Measurements from ENCODE around the gene FLT1.

Gene FLT1

GRCh38 chr13:28457521-28457920 is 37.4 kb downstream of the FLT1 start:
- DNase-seq = no peak

DNA sequence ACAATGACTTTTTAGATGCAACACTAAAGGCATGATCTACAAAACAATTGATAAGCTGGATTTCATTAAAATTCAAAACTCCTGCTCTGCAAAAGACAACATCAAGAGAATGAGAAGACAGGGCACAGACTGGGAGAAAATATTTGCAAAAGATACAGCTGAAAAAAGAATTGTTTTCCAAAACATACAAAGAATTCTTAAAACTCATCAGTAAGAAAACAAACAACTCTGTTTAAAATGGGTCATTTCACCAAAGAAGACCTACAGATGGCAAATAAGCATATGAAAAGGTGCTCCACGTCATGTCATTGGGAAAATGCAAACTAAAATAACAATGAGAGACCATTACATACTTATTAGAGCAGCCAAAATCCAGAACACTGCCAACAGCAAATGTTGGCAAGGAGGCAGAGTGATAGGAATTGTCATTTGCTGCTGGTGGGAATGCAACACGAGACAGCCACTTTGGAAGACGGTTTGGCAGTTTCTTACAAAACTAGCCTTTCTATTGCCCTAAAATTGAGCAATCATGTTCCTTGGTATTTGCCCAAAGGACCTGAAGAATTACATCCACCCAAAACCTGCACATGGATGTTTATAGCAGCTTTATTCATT is 39.2 kb downstream of the FLT1 start:
- DNase-seq = no peak

DNA sequence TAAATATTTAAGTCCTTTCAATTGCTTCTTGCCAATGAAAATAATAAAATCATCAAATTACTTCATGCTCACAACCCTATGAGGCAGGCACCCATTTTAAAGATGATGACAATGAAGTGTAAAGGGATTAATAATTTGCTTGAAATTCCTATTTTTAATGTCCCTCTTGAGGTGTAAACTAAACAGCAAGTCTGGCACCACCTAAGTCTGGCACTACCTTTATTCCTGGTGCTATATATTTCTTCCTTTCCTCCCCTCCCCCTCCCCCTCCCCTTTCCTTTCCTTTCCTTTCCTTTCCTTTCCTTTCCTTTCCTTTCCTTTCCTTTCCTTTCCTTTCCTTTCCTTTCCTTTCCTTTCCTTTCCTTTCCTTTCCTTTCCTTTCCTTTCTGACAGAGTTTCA is 42.2 kb downstream of the FLT1 start:
- no peak for DNase-seq

DNA sequence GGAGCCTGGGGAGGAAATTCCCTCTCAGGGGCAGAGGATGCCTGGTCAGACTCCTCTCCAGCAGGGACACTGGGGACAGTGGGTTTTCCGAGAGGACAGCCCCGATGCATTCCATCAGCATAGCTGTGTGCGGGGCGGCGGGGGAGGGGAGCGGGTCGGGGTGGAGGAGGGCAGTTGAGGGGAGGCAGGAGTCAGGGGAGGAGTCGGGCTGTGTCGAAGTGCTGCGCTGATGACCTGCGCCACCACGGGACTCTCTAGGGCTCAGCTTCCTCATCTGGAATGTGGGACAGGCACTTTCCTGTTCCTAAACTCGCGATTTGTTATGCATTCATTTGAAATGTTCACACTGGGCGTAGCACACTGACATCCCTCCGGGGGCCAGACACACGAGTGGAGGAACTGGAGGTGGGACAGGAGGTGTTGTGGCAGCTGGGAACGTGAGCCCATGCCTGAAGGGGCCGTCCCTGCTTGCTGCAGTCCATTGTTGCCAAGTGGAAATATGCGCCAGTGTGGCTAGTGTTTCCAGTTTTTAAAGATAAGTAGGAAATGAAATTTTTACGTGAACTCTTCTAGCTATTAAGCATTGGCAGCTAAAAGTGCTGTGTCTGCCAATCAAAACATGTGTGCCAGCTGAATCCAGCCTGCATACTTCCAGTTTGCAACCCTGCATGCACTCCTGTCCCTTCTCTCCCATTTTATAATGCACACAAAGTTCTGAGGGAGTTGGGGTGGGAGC is 43.3 kb downstream of the FLT1 start:
- DNase-seq = no peak

- DNase-seq = no peak
Observed at GRCh38 chr13:28449826-28450773, 44.8 kb downstream of the FLT1 start.

DNA sequence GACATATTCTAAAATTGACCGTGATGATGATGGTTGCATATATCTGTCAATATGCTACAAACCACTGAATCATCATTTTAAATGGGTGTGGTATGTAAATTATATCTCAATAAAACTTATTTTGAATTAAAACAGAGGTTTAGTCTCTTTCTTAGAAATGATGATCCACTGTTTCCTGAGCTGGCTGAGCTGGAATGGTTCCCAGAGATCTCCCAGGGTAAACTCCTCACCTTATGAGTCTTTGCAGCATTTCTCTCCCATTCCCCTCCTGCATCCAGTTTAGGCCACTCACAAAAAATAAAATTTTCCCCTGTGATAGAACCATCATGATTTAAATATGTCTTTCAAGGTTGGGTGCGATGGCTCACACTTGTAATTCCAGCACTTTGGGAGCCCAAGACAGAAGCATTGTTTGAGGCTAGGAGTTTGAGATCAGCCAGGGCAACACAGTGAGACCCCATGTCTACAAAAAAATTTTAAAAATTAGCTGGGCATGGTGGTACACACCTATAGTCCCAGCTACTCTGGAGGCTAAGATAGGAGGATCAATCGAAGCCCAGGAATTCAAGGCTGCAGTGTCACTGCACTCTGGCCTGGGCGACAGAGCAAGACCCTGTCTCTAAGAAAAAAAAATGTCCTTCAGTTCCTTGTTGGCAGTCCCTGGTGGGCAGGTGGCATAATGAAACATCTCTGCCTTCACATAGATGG is 46.1 kb downstream of the FLT1 start:
- no peak for DNase-seq

- DNase-seq = no peak
Observed at GRCh38 chr13:28447989-28448388, 46.9 kb downstream of the FLT1 start.

DNA sequence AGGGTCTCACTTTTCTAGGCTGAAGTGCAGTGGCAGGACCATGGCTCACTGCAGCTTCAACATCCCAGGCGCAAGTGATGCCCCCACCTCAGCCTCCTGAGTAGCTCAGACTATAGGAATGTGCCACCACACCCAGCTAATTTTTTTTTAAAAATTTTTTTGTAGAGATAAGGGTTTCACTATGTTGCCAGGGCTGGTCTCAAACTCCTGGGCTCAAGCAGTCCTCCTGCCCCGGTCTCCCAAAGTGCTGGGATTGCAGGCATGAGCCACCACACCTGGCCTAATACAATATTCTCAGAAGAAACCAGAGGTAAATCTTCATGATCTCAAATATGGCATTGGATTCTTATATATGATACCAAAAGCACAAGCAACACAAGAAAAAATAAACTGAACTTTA is 47.7 kb downstream of the FLT1 start:
- DNase-seq = no peak

- no peak for DNase-seq
Observed at GRCh38 chr13:28442839-28443238, 52.1 kb downstream of the FLT1 start.

DNA sequence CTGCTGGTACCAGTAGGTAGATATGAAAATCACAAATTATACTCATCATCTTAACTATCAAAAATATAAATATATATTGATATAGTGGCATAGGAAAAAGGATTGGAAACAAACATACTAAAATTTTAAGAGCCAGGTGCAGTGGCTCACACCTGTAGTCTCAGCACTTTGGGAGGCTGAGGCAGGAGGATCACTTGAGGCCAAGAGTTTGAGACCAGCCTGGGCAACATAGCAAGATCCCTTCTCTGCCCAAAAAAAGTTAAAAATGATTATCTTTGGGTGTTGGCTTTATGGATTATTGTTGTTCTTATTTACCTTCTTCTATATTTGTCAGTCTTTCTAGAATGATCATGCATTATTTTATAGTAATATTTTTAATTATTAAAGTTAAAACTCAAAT is 53.4 kb downstream of the FLT1 start:
- DNase-seq = no peak

DNA sequence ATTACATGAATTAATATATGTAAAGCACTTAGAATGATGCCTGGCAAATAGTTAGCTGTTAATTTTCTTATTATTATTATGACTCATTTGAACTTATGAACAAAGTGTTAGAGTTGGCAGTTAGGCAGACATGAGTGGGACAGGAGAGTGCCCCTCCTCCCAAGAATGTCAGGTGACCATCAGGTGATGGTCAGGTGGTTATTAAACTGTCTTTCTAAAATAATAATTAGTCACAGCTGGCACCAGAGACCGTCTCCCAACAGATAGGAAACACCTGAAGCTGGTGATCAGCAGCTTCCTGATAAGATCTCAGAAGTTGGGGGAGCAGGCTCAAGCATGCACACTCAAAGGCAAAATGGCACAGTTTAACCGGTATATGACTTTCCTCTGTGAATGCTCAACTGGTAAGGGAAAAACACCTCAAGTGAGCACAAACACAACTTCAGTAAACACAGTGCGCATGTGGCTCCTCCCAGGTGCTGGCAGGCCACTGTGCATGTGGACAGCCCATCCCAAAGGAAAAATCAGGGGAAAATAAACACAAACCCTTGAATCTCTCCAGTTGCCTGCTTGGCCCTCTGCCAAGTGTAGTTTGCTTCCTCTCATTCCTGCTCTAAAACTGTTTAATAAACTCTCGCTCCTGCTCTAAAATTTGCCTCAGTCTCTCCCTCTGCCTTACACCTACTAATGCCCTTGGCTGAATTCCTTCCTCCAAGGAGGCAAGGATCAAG is 54.0 kb downstream of the FLT1 start:
- no peak for DNase-seq

DNA sequence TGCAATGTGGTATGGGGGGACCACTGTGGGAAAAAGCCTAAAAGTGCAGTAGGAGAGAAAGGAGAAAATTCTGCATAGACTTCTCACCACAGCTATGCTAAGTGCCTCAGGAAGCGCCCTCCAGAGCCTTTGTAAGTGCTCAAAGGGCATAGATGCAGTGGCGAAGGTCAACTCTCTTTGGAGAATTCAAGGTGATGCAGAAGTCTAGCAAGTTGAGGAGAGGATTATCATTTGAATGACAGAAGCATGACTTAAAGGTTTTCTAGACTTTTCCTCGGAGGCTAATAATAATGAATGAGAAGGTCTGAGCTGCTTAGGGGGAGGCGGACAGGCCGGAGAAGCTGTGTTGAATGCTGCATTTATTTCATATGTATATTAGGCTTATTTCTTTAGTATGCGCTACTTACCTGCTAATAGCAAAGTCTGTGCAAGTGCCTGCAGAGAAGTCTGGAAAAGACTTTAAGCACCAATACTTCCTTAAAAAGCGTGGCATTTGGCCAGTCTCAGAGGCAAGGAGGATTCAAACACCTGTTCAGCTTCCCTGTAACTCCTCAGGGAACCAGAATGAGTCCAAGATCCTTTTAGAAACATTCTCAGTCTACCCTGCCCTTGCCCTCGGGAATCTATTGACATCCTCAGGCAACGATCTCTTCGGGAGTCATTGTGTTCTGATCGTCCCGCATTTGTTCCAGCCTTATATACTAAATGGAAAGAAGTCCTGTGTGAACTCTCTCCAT is 56.2 kb downstream of the FLT1 start:
- DNase-seq = no peak

DNA sequence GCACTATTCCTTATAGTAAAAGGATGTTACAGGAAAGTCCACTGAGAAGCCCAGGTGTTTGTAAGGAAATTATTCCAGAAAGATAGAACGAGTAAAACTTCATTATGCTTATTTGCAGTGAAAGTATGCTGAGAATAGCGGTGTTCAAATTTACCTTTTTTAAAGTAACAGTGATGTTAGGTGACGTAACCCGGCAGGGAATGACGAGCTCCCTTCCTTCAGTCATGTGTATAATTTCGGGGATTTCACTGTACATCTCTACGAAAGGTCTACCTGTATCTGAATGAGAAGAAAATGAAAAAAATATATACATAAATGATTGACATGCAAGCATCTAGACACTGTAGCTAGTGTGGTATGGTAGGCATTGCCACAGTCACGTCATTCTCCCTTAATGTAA is 56.9 kb downstream of the FLT1 start:
- no peak for DNase-seq

GRCh38 chr13:28435917-28436316 is 59.0 kb downstream of the FLT1 start:
- DNase-seq = no peak

- no peak for DNase-seq
Observed at GRCh38 chr13:28434926-28435325, 60.0 kb downstream of the FLT1 start.

GRCh38 chr13:28432816-28433560 is 61.9 kb downstream of the FLT1 start:
- DNase-seq = no peak

- no peak for DNase-seq
Observed at GRCh38 chr13:28429685-28430290, 65.1 kb downstream of the FLT1 start.

DNA sequence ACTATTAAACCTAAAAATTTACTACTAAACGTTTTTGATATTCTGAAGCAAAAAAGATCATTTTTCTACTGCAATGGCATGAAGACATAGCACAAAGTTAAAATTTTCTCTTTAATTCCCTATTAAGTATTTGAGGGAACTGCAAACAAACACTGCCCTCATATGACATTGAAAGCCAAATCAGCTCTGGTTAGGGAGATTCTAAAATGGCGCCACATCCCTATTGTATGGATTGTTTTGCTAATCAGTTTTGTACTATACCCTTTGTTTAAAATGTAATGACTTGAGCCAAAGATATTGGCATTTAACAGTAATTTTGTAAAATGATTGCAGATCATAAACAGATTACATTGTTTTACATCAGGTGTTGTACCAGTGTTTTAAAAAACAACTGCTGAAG is 65.8 kb downstream of the FLT1 start:
- no peak for DNase-seq

DNA sequence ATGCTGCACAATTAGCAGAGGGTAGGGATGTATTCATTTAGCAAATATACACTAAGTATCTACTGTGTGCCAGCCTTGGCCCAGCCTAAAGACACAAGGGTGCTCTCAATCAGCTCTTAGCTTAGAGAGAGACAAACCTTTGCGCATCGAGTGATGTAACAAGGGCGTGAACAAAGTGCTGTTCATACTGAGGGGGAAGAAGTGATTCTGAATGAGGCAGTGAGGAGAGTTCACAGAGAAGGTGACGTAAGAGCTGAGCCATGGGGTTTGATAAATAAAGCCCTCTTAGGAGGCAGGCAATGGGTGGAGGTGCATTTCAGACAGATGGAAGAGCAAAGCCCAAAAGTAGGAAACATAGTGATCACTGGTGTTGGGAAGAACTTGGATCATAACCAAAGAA is 68.5 kb downstream of the FLT1 start:
- no peak for DNase-seq

DNA sequence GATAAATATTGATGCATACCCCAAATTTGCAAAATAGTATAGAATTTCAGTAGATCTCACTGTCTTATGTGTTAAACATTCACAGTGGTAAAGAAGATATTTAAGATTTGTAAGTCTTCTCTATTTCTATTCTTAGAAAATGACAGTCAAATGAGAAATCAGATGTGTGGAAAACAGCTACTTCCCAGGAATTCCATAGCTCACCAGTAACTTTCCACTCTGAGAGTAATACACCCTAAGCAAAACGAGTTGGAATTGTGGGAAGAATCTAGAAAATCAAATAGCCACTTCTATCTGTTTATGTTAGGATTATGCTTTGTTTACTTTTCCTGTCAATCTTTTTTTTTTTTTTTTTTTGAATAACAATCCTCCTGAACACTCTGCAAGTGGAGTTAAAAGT is 69.1 kb downstream of the FLT1 start:
- DNase-seq = no peak

GRCh38 chr13:28424541-28424940 is 70.4 kb downstream of the FLT1 start:
- no peak for DNase-seq
